Cortex of kidney (tissue), 1 donor: ENCODE results near the gene APMAP.

Experiments used
- DNase-seq: peaks from one replicate; lab custom pipeline; 2025; lab: John Stamatoyannopoulos, UW

Gene APMAP

DNA sequence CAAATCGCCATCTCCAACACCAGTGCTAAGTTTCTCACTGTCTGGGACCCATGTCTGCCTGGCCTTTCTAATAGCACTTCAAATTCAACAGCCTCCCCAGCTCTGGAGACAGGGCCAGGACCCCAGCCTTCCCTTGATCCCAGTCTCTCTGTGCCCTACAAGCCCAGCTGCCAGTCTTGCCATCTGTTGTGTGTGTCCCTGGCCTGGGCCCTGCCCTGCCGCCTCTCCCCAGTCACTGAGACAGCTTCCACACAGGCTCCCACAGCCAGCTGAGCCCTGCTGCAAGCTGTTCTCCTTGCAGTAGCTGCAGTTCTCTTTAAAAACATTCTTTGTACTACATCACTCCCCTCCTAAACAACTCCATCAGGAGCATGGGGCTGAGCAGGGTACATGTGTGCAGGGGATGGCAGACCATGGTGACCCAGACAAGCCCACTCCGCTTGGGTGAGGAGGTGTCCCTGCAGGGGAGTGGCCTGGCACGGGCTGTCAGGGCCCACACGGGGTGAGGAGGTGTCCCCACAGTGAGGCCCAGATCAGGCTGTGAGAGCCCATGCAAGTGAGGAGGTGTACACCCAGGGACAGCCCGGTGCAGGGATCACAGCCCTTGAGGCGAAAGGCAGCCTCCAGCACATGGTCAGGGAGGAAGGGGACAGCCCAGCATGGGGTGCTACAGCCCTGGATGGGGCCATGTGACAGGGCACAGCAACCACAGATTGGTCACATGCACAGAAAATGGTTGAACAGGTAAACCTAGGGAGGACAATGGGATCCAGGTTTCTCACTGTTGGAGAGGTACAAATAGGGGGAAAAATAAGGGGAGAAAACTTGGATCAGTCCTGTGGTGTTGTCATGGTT, 27.3 kb downstream of the APMAP start:
- no peak for DNase-seq

DNA sequence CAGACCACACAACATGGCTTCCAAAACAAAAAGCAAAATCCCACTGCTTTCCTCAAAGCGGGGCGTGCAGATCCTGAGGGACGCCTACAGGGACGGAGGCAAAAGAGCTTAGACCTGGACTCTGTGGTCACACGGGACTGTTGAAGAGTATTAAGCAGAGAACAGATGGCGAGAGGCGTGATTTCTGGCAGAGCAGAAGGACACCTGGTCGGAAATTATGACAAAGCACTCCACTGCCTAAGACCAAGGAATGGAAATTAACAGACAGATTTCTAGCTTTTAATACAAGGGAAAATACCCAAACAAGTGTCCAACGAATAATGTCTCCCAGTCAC, 28.1 kb downstream of the APMAP start:
- DNase-seq, result no peak

DNA sequence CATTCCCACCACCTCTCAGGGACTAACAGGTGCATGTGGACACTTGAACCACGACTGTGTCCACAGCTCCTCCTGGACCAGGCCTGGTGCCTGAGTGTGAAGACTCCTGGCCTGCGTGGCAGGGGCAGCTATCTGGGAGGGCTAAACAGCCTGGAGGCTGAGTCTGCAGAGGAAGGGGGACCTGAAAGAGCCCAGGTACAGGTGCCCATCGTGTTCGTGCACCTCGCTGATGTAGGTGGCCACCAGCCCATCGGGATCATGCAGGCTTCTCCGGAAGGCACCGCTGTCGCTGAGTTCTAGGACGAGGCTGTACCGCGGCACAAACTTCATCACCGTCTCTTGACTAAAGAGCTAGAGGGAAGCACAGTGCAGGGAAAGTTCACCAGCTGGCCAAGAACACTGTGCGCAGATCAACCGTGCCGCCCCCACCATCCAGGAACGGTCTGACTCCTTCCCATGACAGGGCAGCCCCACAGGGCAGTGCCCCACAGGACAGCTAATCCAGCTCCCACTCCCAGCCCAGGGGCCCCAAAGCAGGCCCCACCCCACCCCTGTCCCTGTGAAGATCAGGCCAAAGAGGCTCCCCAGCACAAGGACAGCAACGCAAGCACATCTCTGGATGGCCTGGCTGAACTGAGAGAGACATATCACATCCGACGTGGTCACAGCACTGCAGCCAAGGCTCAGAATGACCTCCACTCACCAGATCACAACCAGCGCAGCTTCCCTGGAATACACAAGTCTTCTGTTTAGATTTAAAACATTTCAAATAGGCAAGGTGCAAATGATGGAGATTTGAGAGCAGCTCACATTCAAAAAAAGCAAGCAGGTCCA, 28.7 kb downstream of the APMAP start:
- no peak for DNase-seq

DNA sequence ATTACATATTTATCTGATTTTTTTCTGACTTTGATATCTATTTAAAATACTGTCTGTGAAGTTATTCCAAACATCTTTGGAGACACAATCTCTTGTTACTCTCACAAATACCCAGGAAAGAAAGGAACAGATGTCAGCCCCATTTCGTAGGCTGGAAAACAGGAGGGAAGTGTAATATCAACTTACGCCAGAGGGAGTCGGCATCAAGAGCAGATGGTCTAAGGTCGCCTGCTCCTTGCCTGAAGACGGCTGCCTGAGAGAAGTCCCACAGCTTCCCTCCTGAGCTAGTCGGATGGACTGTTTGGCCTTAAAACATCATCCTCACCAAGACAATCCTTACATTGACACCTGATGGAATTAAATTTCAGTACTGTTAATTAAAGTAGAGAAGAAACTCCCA, 30.0 kb downstream of the APMAP start:
- DNase-seq, result no peak

DNA sequence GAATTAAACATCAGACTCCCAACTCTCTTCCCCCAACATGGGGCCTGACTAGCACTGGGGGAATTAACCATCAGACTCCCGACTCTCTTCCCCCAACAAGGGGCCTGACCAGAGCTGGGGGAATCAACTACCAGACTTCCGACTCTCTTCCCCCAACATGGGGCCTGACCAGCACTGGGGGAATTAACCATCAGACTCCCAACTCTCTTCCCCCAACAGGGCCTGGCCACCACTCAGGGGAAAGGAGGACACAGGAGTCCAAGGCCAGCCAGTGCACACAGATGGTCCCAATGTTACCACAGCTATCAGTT, 30.4 kb downstream of the APMAP start:
- no peak for DNase-seq

DNA sequence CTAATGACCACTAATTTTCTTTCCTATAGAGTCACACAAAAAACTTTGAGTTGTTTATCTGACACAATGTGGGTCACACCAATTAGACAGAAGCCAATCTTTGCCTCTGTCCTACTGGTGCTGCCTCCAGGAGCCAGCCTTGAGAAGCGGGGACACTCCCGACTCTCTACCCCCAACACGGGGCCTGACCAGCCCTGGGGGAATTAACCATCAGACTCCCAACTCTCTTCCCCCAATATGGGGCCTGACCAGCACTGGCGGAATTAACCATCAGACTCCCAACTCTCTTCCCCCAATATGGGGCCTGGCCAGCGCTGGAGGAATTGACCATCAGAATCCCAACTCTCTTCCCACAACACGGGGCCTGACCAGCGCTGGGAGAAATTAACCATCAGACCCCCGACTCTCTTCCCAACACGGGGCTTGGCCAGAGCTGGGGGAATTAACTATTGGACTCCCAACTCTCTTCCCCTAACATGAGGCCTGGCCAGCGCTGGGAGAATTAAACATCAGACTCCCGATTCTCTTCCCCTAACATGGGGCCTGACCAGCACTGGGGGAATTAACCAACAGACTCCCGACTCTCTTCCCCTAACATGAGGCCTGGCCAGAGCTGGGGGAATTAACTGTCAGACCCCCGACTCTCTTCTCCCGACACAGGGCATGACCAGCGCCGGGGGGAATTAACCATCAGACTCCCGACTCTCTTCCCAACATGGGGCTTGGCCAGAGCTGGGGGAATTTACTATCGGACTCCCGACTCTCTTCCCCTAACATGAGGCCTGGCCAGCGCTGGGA, 31.0 kb downstream of the APMAP start:
- no peak for DNase-seq

DNA sequence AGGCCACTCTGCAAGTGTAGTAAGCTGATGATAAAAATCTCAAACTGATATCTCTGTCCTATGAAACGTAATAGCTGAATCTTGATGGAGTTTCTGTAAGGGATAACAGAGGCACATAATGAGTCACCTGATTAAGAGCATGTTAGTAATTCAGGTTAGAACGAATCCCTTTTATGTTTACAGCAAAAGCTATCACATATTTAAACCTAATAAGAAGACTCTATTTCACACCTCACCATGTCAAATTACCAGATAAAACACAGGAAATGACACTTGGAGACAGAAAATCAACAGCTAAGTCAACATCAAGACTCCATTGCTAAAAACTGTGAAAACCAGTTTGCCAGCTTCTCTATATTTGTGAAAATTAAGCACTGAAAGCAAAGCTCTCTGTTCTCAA, 31.7 kb downstream of the APMAP start:
- no peak for DNase-seq

DNA sequence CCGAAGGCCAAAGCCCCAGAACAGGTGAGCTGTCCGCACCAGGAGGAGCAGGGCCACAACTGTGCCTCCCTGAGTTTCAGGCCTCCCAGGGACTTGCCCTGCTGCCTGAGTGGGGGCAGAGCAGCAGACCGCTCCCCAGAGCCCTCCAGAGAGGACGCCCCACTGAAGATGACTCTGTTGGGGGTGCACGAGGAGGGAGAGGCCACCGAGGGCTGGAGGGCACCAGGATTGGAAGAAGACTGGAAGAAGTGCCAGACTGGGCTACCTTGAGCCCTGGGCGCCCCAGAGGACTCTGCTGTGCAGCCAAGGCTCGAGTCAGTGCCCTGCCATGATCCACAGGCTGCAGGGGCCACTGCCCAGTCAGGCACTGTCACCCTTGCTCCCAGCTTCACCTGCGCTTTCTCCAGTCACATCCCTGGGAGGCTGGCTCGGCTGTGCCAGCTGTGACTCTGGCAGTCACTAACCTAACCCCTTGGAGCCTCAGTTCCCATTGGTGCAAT, 32.2 kb downstream of the APMAP start:
- DNase-seq, result no peak

DNA sequence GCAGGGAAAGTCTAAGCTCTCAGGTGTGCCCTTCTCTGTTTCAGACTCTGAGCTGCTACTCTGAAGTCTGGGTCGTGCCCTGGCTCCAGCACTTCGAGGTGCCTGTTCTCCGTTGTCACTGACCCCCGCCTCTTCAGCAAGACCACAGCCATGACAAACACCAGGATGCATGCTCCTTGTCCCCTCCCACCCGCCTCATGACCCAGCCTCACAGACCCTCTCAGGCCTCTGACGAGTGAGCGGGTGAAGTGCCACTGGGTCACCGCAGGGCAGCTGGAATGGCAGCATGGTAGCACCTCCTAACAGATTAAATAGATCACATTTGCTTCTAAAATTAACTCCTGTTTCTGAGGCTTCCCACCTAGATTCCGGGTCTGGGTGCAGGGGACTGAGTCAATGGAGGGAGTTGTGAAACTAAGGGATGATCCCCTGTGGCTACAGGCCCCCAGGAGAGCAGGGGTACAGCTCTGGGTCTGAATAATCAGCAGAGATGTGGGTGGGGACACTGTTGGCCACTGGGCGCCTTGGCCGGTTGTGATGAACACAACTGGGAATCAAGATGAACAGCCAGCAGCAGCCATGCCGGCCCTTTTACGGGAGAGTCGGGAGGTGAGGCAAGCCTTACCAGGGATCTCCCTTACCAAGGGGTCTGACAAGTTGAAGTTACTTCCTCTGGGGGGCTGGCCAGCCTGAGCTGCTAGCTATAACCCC, 32.8 kb downstream of the APMAP start:
- DNase-seq, result no peak

DNA sequence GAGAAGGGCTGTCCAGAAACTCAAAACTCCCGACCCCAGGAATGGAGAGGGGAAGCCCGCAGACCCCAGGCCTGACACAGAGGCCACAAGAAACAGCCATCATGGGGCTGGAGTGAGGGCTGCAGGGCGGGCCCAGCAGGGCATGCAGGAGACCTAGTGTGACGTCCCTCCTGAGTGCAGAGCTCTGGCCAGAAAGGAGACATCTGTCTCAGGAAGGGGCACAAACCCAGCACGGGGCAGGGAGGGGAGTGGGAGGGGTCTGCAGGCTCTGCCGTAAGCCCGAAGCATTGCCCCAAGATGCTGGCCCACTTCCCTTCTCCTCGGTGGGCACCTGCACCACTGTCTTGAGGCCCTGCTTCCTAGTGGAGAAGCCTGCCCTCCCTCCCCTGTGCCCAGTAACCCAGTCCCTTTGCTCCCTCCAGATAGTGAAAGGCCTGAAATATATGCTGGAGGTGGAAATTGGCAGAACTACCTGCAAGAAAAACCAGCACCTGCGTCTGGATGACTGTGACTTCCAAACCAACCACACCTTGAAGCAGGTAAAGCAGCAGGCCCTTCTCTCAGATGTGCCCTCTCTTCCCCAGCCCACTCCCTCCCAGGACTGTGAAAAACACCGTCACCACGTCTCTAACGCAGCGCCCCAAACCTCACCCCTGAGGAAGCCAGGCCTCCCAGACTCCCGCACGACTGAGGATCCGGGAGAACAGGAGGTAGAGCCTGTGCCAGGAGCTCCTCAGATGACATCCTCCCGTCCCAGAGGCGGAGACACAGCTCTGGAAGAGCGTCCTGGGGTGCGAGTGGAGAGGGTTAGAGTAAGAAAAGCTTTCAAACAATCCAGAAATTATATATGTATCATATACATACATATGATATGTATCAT, 33.8 kb downstream of the APMAP start:
- DNase-seq, result no peak

DNA sequence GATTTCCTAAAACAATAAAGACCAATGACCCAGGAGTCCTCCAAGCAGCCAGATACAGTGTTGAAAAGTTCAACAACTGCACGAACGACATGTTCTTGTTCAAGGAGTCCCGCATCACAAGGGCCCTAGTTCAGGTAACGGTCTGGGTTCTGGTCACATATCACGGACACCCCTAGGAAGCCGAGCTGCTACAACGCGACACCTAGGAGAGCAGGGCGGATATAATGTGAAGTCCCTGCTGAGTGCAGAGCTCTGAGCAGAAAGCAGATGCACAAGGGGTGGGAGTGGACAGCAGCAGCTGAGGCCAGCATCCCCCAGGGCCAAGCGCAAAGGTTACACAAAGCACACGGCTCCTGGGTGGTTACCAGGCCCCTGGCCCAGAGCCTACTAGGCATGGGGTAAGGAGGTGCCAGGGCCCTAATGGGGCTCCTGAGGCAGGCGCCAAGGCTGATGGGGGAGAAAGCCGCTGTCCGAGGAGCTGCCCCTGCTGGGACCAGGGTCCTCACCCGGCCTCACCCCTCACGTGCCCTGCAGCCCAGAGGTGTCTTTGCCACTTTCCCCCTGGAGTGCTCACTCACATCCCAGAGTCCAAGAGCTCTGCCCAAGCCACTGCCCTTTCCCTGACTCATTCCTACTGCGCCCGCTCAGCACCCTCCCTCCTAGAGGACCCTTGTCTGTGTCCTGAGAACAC, 35.1 kb downstream of the APMAP start:
- no peak for DNase-seq

DNA sequence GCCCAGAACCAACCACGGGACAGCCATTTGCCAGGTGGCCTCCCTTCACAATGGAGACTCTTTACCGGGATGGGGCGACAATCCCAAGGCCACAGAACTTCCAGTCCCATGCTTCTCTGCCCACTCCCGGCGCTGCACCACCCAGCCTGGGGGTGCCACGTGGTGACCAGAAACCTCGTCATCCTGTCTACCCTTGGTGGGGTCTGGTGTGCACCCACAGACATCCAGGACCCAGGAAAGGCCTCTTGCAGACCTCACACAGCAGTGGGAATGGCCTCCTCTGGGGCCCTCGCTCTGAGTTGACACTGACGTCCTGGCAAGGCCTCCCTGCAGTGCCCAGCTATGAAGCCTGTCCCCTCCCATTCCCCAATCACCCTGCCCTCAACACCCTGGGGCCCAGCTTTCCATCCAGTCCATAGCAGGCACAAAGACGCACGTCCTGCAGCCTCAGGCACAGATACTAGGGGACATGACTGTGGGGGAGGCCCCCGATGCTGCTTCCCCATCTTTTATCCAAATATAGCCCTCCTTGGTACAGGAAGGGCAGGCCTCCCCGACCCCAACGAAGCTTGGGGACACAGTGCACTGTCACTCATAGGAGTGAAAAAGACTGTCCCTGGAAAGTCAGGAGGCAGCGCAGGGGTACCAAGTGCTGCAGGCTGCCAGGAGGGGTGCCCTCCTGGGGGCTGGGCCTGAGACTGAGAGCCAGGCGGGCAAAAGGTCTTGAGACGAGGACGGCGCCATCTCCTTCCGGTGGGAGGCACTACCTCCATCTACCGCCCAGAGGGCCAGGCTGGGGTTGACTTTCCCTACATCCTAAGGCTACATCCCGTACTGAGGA, 36.3 kb downstream of the APMAP start:
- no peak for DNase-seq

DNA sequence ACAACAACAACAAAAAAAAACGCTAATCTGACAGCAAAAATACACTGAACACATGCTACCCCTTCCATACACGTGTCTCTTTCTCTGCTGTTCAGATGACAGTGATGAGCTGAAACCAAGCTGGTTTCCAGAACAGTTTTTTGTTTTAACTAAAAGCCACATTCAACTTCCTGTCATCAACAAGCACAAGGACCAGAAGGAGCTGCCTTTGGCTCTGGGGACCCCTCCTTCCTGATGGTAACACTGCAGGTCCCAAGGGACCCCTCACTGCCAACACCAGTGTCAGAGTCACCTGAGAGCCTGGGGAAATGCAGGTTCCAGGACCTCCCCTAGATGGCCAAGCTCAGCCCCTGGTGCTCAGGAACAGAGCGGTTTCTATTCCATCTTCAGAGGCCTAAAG, 37.5 kb downstream of the APMAP start:
- no peak for DNase-seq

DNA sequence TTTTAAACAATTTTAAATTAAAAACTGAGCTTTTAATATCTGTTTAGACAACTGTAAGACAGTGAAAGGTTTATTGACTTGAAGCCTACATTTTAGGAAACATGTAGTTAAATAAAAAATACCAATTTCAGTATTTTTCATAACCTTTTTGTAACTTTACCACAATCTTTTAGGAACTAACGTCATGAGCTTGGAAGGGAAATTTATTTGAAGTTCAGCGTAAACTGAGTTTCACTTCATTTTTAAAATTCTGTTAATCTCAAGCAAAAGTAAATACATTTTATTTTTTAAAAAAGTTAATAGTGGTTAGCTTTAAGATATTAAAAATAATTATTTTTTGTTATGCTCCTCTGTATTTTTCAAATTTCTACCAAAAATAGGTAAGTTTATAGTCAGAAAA, 38.0 kb downstream of the APMAP start:
- no peak for DNase-seq

DNA sequence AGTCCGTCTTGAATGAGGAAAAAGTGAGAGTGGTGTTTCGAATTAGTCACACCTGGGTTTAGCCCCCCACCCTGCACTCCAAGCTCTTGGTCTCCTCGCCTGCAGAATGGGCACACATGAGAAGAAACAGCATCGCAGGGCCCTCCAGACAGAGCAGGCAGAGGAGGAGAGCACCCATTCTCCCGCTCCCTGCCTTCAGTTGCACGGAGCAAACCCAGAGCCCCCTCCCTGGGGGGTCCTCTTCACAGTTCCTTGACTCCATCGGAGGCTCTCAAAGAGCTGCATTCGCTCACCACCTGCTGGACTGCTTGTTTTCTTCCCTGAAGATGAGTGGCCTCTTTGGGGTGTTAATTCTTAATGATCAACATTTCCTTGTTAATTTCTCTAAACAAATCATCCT, 38.4 kb downstream of the APMAP start:
- DNase-seq, result no peak

DNA sequence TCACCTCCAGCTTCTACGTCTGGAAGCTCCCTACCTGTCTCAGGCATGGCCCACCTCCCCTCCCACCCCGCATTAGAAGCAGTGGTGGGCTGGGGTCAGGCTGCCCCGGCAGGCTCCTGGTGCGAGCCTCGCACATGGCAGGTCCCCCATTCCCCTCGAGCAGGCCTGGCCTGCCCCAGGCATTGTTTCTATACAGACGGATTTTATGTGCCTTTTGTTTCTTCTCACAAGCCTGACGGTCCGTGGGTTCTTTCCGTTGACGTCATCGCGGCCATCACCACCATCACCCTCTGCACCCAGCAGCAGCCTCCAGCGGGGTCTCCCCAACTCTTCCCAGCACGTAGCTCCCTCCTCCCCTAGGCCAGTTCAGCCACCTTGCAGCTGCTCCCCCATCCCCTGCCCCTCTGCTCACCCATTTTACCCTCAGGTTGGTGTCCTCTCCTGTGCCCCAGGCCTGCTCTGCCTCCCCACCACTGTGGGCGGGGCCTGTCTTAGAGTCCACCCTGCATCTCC, 38.9 kb downstream of the APMAP start:
- DNase-seq, result no peak

DNA sequence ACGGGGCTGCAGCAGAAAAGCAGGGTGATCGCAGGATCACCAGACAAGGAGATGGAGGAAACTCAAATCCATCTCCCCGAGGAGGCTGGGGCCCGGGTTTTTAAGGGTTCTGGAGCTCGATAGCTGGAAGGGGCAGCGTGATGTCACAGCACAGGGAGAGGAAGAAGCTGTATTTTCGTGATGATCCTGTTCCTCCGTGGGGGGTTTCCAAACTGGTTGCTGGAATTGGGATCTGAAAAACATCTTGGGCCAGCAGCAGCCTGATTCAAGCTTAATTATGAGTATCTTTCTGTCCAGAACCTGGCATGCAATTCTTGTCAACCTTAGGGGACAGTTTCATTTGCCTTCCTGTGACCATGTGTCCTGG, 39.4 kb downstream of the APMAP start:
- DNase-seq, result no peak

DNA sequence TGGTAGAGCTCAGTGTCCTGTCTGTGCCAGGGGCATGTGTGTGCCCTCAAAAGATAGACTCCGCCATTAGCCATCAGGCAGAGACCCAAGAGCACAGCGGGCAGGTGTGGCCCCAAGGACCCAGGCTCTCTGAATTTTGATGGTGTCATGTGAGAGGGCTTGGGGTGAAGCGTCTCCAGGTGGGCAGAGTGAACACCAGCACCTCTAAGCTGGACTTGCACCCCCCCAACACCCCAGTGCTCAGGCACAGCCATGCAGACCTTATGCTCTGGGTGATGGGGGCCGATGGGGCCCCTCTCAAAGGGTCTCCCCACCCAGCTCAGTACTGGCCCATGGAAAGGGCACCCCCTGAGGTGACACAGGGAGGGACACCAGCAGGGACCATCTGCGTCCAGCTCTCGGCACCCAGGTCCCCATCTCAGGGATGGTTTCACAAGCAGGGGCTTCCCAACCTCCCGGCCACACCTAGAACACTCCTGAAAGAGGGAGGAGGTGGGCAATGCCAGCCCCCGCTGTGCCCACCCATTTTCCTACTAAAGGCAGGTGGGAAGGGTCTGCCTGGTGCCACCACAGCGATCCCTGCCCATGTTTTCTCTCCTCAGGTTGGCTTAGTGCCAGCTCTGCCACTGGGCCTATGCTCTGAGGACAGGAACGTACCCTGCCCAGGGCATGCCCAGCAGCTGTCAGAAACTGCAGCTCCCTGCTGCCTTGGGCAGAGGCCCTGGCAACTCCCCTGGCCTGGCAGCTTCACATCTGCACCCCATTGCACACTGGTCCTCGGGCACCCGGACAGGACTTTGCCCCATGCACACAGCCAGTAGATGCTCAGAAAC, 40.0 kb downstream of the APMAP start:
- DNase-seq, result no peak
